D341Med (cell line): ENCODE measurements around the gene SNX1.
"Not testable (repeated sequence)": the region's sequence is repeated elsewhere in the genome, so short reads cannot be mapped to it uniquely, and the experiment has no call there.

ENCODE experiments used
- DNase-seq: peaks from one replicate; pipeline ENCODE4 v3.0.0; 2012; ENCODE audit warnings: low spot score

The SNX1 gene

DNA sequence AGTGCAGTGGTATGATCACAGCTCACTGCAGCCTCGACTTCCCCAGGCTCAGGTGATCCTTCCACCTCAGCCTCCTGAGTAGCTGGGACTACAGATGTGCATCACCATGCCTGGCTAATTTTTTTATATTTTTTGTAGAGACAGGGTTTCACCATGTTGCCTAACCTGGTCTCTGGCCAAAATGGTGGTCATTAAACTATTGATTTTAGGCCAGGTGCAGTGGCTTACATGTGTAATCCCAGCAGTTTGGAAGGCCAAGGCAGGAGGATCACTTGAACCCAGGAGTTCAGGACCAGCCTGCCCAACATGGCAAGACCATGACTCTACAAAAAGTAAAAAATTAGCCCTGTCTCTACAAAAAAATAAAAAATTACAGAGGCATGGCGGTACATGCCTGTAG, 24.5 kb downstream of the SNX1 start:
- not testable (repeated sequence) for DNase-seq

- no peak for DNase-seq
These were observed 25.8 kb downstream of the SNX1 start for GRCh38 chr15:64121614-64122013.

DNA sequence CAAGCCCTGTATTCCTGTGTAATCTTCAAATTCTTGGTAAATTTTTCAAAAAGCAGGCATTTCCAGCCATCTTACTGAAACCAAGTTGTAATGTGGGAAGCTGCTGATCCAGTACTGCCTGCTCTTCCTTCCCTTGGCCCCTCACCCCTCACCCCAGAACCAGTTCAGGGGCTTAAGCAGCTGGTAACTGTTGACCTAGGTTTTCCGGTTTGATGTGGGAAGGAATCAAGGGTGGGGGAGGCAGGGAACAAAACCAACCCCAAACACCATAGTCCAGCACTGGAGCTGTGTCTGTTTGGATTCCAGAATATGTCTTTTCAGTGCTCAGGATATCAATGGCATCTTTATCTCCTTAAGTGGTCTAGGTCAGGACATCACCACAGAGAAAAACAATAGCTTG, 26.7 kb downstream of the SNX1 start:
- DNase-seq: no peak

DNA sequence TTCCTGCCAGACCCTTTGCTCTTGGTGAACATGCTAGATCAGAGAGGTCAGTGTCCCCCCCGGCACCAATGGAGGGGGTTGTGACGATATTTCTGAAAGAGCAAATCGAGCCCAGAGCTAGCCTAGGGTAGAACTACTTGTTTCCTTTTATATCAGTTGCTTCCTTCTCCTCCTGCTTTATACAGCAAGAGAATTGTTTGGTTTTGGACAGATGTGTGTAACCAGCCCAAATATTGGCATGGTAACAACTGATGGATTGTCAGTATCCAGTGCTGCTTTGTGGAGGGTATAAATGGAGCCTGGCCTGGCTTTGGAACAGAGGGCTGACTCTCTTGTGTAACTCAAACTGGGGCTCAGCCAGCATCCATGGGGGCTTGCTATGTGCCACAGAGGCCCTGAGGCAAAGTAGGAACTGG, 27.2 kb downstream of the SNX1 start:
- no peak for DNase-seq

GRCh38 chr15:64125978-64126377, 30.2 kb downstream of the SNX1 start:
- no peak for DNase-seq

- DNase-seq: no peak
These were observed 31.9 kb downstream of the SNX1 start for GRCh38 chr15:64127521-64128270.

- DNase-seq: no peak
These were observed 34.4 kb downstream of the SNX1 start for GRCh38 chr15:64130159-64130558.

GRCh38 chr15:64131547-64131946, 35.8 kb downstream of the SNX1 start:
- no peak for DNase-seq

DNA sequence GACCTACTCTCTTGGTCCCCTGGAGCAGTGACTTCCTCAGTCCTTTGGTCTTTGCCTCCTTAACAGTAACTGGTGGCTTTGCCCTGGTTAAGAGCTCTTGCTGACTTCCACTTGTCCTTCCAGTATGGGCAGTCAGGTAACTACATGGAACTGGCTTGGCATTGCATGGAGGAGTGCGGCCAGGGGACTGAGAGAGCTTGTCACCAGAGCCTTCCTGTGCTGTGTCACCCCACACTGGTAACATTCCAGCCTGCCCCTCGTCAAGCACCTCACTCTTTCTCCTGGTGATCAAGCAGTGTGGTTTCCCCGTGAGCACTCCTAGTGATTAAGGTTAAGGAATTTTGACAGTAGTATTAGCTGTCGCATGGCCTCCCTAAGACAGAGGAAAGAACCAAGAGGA, 36.4 kb downstream of the SNX1 start:
- DNase-seq: no peak

DNA sequence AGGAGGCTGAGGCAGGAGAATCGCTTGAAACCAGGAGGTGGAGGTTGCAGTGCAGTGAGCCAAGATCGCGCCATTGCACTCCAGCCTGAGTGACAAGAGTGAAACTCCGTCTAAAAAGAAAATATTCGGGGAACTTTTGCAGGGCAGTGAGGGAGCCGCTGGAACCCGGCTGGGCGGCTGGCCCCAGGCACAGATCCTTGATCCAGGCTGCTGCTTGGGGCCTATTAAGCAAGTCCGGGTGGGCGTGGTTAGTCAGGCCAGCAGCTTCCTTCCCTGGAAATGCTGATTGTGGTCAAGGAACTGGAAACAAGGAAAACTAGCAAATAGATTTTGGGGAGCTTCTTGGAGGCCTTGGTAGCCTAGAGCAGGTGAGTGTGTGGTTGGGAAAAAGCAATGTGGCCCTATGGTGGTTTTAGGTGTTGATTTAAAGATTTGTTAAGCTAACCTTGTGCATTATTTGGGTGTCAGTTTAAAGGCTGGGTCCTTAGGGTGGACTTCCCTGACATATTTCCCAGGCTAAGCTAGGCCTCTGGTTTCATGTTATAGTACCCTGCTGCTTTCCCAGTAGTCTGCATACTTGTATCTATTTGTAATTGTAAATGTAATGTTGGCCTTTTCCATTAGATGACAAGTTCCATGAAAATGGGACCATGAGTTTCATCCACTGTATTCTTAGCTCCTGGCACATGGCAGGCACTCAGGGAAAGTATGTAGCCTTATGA, 38.0 kb downstream of the SNX1 start:
- no peak for DNase-seq

DNA sequence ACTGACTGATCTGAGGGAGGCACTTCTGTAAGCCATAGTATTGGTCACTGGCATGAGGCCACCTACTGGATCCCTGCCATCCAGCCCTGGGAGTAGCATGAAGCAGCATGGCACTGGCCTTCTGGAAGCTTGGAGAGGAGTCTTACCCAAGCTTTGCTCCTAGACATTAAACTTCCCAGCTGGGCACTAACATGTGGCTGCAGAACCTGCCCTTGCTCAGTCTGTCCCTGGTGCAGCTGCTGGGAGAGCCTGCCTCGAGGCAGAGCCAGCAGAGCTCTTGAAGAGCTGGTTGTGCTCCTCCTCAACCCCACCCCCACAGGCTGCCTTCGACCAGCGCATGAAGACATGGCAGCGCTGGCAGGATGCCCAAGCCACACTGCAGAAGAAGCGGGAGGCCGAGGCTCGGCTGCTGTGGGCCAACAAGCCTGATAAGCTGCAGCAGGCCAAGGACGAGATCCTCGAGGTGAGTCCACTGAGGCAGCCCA, 38.6 kb downstream of the SNX1 start:
- DNase-seq: no peak

GRCh38 chr15:64136347-64136746, 40.6 kb downstream of the SNX1 start:
- no peak for DNase-seq

DNA sequence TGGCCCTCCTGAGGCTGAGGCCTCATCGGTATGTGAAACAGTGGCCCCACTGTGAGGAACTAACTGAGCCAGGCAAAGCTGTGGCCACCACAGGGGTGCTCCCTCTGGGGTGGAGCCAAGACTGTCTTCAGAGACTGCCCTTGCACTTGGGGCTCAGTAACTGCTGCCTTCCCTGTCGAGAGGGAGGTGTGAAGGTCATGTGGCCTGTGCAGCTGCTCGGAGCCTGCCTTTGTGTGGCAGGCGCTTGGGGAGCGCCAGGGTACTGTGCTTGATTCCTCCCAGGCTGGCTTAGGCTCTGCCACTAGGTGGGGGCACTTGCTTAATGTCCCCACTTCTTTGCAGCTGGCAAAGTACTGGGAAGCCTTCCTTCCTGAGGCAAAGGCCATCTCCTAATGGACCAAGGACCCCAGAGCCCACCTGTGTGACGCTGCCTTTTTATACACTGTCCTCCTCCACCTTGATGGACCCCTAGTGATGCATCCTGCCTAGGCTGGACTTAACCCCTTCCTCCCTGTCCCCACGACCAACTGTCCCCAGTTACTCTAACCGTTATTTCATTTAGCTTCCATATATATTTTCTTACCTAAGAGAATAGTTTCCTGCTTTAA, 41.5 kb downstream of the SNX1 start:
- DNase-seq: no peak

DNA sequence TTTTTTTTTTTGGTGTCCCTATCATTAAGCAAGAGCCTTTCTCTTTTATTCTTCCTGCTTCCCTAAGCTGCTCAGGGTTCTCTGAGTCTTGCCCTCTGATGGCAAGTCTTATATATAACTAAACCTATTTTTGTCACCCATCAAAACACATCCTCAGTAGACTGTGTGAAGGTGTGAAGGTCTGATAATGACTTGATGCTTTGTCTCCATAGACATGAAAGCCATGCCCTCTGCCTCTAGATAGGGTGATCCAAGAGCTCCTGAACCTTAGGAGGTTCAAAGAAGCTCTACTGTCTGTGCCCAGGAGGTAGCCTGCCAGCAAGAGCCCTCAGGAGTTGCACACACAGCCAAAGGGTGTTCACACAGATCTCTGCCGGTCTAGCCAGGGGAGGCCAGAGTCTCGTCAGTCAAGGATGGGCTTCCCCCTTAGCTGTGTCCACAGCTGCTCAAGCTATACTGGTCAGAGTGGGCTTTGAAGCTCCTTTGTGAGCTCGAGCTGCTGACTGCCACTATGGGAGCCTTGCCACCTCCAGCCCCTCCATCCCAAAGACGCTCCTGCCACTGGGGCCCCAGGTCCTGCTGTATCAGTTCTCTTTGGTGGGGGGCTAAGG, 42.7 kb downstream of the SNX1 start:
- DNase-seq: no peak

GRCh38 chr15:64141798-64142512, 46.2 kb downstream of the SNX1 start:
- DNase-seq: no peak

GRCh38 chr15:64143276-64143675, 47.5 kb downstream of the SNX1 start:
- DNase-seq: no peak

- DNase-seq: no peak
These were observed 48.4 kb downstream of the SNX1 start for GRCh38 chr15:64144192-64144564.

GRCh38 chr15:64144565-64145281, 48.9 kb downstream of the SNX1 start:
- DNase-seq: no peak

- DNase-seq: no peak
These were observed 50.3 kb downstream of the SNX1 start for GRCh38 chr15:64146041-64146440.

DNA sequence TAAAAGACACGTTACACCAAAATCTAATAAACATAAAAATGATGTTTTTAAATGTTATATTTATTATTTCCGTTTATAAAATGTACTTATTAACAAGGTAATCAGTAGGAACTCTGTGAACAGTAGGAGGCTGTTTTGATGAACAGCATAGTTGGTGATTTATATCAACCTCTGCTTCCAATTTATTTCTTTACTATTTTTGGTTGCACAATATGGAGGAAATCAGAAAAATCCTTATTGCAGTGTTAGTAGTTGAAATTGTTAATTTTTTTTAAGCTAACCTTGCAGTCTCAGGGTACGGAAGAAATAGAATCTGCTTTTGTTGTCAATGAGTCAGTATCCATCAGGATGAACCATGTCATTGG, 50.7 kb downstream of the SNX1 start:
- DNase-seq: no peak

GRCh38 chr15:64146885-64147681, 51.3 kb downstream of the SNX1 start:
- DNase-seq: no peak
